HFFc6 (cell line): ENCODE results near the gene AFAP1. TPM values are rescaled to one million over a fixed set of nuclear protein-coding genes. Genes with fewer than 3 reads are reported as not detected.

Source experiments
- DNase-seq: peaks from one replicate; pipeline ENCODE4 v3.0.0-alpha.2; 2018
- H3K27ac Mint-ChIP-seq: 2 replicates; pipeline ENCODE4 v1.8.0; 2020; ENCODE audit warnings: mild to moderate bottlenecking, mixed read lengths
- H3K27me3 Mint-ChIP-seq: 2 replicates; pipeline ENCODE4 v1.8.0; 2021; ENCODE audit warnings: mild to moderate bottlenecking, moderate library complexity, mixed read lengths; ENCODE audit not compliant: insufficient read depth
- H3K36me3 Mint-ChIP-seq: 2 replicates; pipeline ENCODE4 v1.8.0; 2021; ENCODE audit warnings: low read depth, mixed read lengths
- H3K4me1 Mint-ChIP-seq: 2 replicates; pipeline ENCODE4 v1.8.0; 2020; ENCODE audit warnings: low read depth, mixed read lengths
- H3K4me3 Mint-ChIP-seq: 2 replicates; pipeline ENCODE4 v1.8.0; 2020; ENCODE audit warnings: mild to moderate bottlenecking, moderate library complexity, mixed read lengths
- H3K9me3 Mint-ChIP-seq: 2 replicates; pipeline ENCODE4 v1.8.0; 2020; ENCODE audit warnings: mild to moderate bottlenecking, mixed read lengths
- total RNA-seq, 6 experiments: library from RNA; stranded (reverse); fragmentation: NEBNext Ultra II Directional; extraction: Animal tissue kit (Norgen Biotek cat#: 25700); gene quantifications; 2 replicates in 1 of 6; 3 replicates in 5 of 6; pipeline ENCODE4 v1.2.3, GENCODE V29; 2021
- TF ChIP-seq, protein P1 (sequence below): fragments of 200-600 bp; sonication (generic); IDR thresholded peaks from 2 replicates; pipeline ENCODE4 v1.5.0; 2021; ENCODE audit warnings: antibody characterized with exemption, mild to moderate bottlenecking

AFAP1 gene
- total RNA-seq, 6 experiments from 2014 or later: 99.7 to 116 (median 107) TPM

DNA sequence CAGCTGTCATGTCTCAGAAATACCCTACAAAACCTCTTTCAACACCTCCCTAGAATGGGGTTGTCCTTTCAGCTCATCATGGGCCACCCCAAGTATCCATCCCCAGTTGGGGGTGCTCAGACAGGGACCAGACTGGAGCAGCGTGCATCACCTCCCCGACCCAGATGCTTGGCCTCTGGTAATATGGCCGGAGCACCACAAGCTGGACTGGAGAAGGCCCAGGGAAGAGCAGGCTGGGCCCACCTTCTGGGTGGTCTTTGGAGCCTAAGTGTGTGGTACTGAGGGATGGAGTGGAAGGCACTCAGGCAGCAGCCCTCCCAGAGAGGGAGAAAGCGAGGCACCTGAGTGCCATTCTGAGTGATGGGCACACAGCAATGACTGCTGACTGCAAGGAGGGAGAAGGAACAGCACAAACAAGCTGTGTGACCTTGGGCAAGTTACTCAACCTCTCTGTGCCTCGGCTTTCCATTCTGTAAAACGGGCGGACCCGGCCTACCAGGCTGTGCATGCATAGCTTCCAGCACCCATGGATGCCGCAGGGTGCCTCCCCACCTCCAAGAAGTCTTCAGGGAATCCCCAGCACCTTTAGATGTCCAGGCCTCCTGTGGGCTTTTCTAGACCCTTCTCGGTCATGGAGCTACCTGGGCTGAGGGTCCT, 228.2 kb downstream of the AFAP1 start:
- TF ChIP-seq, protein P1, sequence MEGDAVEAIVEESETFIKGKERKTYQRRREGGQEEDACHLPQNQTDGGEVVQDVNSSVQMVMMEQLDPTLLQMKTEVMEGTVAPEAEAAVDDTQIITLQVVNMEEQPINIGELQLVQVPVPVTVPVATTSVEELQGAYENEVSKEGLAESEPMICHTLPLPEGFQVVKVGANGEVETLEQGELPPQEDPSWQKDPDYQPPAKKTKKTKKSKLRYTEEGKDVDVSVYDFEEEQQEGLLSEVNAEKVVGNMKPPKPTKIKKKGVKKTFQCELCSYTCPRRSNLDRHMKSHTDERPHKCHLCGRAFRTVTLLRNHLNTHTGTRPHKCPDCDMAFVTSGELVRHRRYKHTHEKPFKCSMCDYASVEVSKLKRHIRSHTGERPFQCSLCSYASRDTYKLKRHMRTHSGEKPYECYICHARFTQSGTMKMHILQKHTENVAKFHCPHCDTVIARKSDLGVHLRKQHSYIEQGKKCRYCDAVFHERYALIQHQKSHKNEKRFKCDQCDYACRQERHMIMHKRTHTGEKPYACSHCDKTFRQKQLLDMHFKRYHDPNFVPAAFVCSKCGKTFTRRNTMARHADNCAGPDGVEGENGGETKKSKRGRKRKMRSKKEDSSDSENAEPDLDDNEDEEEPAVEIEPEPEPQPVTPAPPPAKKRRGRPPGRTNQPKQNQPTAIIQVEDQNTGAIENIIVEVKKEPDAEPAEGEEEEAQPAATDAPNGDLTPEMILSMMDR: no peak
- no peak overlapping the region for H3K27ac Mint-ChIP-seq
- peaks cover 26% of the 10 kb centered on the region for H3K27me3 Mint-ChIP-seq
- no peak overlapping the region for H3K4me3 Mint-ChIP-seq
- no peaks in the 10 kb centered on the region for H3K4me1 Mint-ChIP-seq
- no peaks in the 10 kb centered on the region; the same call in 1 of the 2 replicates for H3K9me3 Mint-ChIP-seq
- DNase-seq: no peak
- H3K36me3 Mint-ChIP-seq: no peaks in the 10 kb centered on the region

DNA sequence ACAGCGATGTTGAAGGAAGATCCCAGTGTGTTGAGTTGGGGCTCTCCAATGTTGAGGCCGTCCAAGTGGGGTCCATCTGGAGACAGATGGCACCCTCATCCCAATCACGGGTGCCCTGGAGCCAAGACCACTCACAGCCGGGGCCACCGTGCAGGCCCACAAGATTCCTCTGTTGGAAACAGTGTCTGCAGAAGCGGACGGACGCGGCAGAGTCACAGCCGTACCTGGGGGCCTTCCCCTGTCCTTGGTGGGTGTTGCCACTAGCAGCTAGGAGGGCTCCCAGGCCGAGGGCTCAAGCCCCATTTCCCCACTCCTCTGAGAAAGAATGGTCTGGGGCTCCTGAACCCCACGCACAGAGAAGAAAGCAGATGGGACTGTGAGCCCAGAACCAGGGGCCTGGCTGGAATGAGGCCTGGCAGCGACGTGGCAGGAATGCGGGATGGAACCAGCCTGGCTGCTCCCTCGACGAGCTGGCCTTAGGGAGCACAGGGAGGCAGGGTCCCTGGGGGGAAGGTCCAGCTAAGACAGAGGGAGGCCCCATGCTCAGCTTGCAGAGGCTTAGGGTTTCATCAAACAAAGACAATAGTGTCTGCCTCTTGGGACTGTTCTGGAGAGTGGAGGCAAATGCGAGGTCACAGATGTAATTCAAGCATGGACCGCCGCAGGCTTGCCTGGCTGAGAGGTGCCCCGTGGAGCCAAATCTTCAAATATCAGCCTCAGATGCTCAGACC, 228.9 kb downstream of the AFAP1 start:
- Mint-ChIP-seq H3K9me3 (no peaks in the 10 kb centered on the region), H3K27me3 (peaks cover 24% of the 10 kb centered on the region), H3K4me3 (no peak overlapping the region), H3K4me1 (no peaks in the 10 kb centered on the region), H3K27ac (no peak overlapping the region), H3K36me3 (no peaks in the 10 kb centered on the region)
- TF ChIP-seq, protein P1: no peak
- DNase-seq: no peak

DNA sequence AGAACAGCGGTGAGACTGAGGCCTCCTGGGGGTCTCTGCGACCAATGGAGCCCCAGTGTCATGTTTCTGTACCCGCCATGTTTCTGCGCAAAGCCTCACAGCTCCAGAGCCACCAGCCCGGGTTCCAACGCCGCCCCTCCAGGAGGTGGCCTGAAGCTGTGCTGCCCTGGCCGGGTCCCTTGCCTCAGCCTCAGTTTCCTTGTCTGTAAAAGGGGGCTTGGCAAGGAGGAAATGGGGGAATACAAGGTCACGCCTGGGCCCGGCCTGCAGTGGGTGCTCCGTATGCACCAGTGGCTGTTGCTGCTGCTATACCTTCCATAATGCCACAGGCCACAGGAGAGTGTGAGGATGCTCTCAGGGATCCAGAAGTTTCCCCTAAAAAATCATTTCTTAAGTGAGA, 229.5 kb downstream of the AFAP1 start:
- no peak for DNase-seq
- Mint-ChIP-seq H3K27ac (no peak overlapping the region), H3K9me3 (no peaks in the 10 kb centered on the region), H3K27me3 (peaks cover 25% of the 10 kb centered on the region), H3K36me3 (no peaks in the 10 kb centered on the region), H3K4me3 (no peak overlapping the region), H3K4me1 (no peaks in the 10 kb centered on the region)
- TF ChIP-seq, protein P1: no peak

DNA sequence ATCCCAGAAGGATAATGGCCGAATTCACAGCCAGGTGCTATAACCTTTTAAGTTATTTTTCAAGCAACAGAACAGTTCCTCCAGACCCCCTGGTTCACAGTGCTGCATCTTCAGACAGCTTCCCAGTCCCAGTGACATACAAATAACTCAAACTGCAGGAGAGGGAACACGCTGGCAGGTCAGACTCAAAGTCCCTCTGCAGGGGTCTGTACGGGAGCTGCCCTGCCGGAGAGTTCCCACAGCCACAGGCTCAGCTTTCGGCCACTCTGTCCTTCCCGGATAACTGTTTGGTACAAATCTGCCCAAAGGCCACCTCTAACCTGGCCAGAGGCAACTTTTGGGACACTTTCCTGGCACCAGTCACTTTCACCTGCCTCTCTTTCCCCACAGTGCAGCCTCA, 230.2 kb downstream of the AFAP1 start:
- no peak overlapping the region for H3K4me3 Mint-ChIP-seq
- TF ChIP-seq, protein P1: no peak
- no peaks in the 10 kb centered on the region for H3K36me3 Mint-ChIP-seq
- no peak for DNase-seq
- H3K9me3 Mint-ChIP-seq: no peaks in the 10 kb centered on the region
- no peak overlapping the region for H3K27ac Mint-ChIP-seq
- H3K27me3 Mint-ChIP-seq: peaks cover 23% of the 10 kb centered on the region
- no peaks in the 10 kb centered on the region for H3K4me1 Mint-ChIP-seq

DNA sequence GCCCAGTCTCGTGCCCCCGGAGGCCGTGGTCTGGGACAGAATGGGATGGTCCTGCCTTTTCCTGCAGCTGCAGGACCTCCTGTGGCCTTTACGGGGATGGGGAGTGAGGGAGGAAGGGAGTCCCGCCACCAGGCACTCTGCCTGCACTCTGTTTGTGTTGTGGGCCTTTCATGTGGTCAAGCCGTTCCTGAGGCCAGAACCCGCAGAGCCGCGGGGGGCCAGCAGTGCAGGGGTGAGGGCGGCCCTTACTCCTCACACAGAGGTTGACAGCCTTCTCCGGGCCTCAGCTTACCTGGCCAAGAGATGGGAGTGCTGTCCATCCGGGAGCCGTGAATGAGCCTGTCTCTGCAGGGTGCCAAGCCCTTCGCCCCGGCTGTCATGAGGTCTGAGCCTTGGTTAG, 230.7 kb downstream of the AFAP1 start:
- H3K9me3 Mint-ChIP-seq: no peaks in the 10 kb centered on the region
- no peak for DNase-seq
- no peaks in the 10 kb centered on the region for H3K4me1 Mint-ChIP-seq
- no peak overlapping the region for H3K4me3 Mint-ChIP-seq
- TF ChIP-seq, protein P1: no peak
- peaks cover 19% of the 10 kb centered on the region for H3K27me3 Mint-ChIP-seq
- no peak overlapping the region for H3K27ac Mint-ChIP-seq
- H3K36me3 Mint-ChIP-seq: no peaks in the 10 kb centered on the region

Other genes with a start within 250 kb of the AFAP1 start
- gene ABLIM2, start 219.0 kb upstream of the AFAP1 start, total RNA-seq: under 1 TPM in 1 of 6 experiments, not detected in 5; 0.14 TPM